SK-N-SH treated with all-trans-retinoic acid at 6 μM for 48 hours (cell line): ENCODE results near the gene MLXIP.
"Not testable (repeated sequence)": the region's sequence is repeated elsewhere in the genome, so short reads cannot be mapped to it uniquely, and the experiment has no call there.

ENCODE experiments used
- ATAC-seq: fragments of 200-7000 bp; cut with Tn5 transposase; 3 replicates; pipeline ENCODE4 v1.9.1; 2020; ENCODE audit warnings: mild to moderate bottlenecking, moderate library complexity
- ARNTL ChIP-seq: fragments of 450-650 bp; formaldehyde crosslinking; IDR thresholded peaks from 2 replicates; pipeline ENCODE4 v1.5.0; 2020; ENCODE audit warnings: low read depth, mild to moderate bottlenecking, moderate library complexity, borderline replicate concordance
- BACH2 ChIP-seq: fragments of 250-450 bp; sonication (Bioruptor Pico); IDR thresholded peaks from 2 replicates; pipeline ENCODE4 v1.9.0; 2021; ENCODE audit warnings: mild to moderate bottlenecking, borderline replicate concordance
- CSDC2 ChIP-seq: fragments of 250-450 bp; sonication (Bioruptor Pico); IDR thresholded peaks from 2 replicates; pipeline ENCODE4 v1.5.0; 2020; ENCODE audit warnings: mild to moderate bottlenecking, moderate library complexity
- CSRNP3 ChIP-seq: fragments of 250-450 bp; sonication (Bioruptor Pico); IDR thresholded peaks from 2 replicates; pipeline ENCODE4 v1.5.1; 2021; ENCODE audit warnings: mild to moderate bottlenecking, moderate library complexity
- GLIS3 ChIP-seq: fragments of 250-450 bp; sonication (Bioruptor Pico); IDR thresholded peaks from 2 replicates; pipeline ENCODE4 v1.5.0; 2020; ENCODE audit warnings: mild to moderate bottlenecking, moderate library complexity
- ISL1 ChIP-seq: fragments of 250-450 bp; sonication (Bioruptor Pico); IDR thresholded peaks from 2 replicates; pipeline ENCODE4 v2.1.2; 2022; ENCODE audit warnings: mild to moderate bottlenecking, moderate library complexity
- PATZ1 ChIP-seq: fragments of 250-450 bp; sonication (Bioruptor Pico); IDR thresholded peaks from 2 replicates; pipeline ENCODE4 v1.8.0; 2020; ENCODE audit warnings: mild to moderate bottlenecking, moderate library complexity, borderline replicate concordance
- POU6F1 ChIP-seq: fragments of 250-450 bp; sonication (Bioruptor Pico); IDR thresholded peaks from 2 replicates; pipeline ENCODE4 v1.8.0; 2021; ENCODE audit warnings: low read depth, mild to moderate bottlenecking, moderate library complexity, borderline replicate concordance
- PPARA ChIP-seq: fragments of 250-450 bp; sonication (Bioruptor Pico); IDR thresholded peaks from 2 replicates; pipeline ENCODE4 v1.5.0; 2020; ENCODE audit warnings: mild to moderate bottlenecking, borderline replicate concordance
- RARB ChIP-seq: fragments of 250-450 bp; sonication (Bioruptor Pico); IDR thresholded peaks from 2 replicates; pipeline ENCODE4 v1.8.0; 2021; ENCODE audit warnings: mild to moderate bottlenecking, moderate library complexity
- SNAI2 ChIP-seq: fragments of 250-450 bp; sonication (Bioruptor Pico); IDR thresholded peaks from 2 replicates; pipeline ENCODE4 v1.5.0; 2020; ENCODE audit warnings: mild to moderate bottlenecking, moderate library complexity
- TCF4 ChIP-seq: fragments of 250-450 bp; sonication (Bioruptor Pico); IDR thresholded peaks from 2 replicates; pipeline ENCODE4 v1.8.0; 2021; ENCODE audit warnings: mild to moderate bottlenecking, moderate library complexity, borderline replicate concordance
- TOX ChIP-seq: fragments of 250-450 bp; sonication (Bioruptor Pico); IDR thresholded peaks from 2 replicates; pipeline ENCODE4 v1.8.0; 2021; ENCODE audit warnings: mild to moderate bottlenecking, moderate library complexity, borderline replicate concordance
- ZC3H10 ChIP-seq: fragments of 250-450 bp; sonication (Bioruptor Pico); IDR thresholded peaks from 2 replicates; pipeline ENCODE4 v1.5.1; 2021; ENCODE audit warnings: mild to moderate bottlenecking, moderate library complexity
- ZFP3 ChIP-seq: fragments of 250-450 bp; sonication (Bioruptor Pico); IDR thresholded peaks from 2 replicates; pipeline ENCODE4 v1.5.0; 2020; ENCODE audit warnings: mild to moderate bottlenecking, moderate library complexity
- ZFP30 ChIP-seq: fragments of 450-650 bp; formaldehyde crosslinking; IDR thresholded peaks from 2 replicates; pipeline ENCODE4 v1.5.0; 2022; ENCODE audit warnings: mild to moderate bottlenecking, moderate library complexity
- ZNF70 ChIP-seq: fragments of 450-650 bp; formaldehyde crosslinking; IDR thresholded peaks from 2 replicates; pipeline ENCODE4 v1.5.0; 2020; ENCODE audit warnings: mild to moderate bottlenecking, moderate library complexity
- ZNF8 ChIP-seq: fragments of 450-650 bp; formaldehyde crosslinking; IDR thresholded peaks from 2 replicates; pipeline ENCODE4 v1.5.0; 2020; ENCODE audit warnings: mild to moderate bottlenecking, moderate library complexity
- TF ChIP-seq, protein P1 (sequence below): fragments of 250-450 bp; sonication (Bioruptor Pico); IDR thresholded peaks from 2 replicates; pipeline ENCODE4 v1.5.1; 2020; ENCODE audit warnings: low read depth, mild to moderate bottlenecking, moderate library complexity

MLXIP gene

DNA sequence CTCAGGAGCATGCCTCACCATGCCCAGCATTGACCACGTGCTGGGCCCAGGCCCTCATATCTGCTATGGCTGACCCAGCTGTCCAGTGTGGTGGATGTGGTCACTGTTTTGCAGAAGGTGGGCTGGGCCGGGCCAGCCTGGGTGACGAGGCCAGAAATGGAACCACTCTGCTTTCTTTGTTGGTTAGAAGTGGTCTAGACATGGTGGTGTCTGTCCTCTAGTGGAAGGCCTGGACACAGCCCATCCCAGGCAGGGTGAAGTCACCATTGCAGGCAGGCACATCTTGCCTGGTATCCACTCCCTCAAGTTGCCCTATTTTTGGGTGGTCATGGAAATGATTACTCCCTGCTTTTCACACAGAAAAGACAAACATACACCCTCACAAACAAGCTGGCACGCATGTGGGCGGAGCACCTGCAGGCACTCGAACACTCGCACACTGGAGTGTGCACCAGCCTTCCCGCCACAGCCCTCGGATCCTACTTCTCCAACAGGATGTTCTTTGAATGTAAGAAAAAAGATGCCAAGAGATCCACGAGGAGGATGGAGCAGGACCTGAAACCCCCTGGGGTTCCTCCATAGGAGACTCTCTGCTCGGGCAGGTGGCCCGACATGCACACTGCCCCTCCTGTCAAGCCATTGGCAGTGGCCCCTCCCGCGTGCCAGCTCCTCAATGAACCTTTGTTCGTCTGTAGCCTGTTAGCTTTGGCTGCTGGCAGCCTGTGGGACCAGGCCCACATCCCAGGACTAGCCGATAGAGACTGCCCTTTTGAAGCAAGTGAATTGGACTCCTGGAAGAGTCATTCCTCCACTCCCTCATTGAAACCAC lies 38.4 kb downstream of the MLXIP start:
- TF ChIP-seq POU6F1 (CRISPR knock-in tag), result no peak
- no peak for TF ChIP-seq RARB (CRISPR knock-in tag)
- TF ChIP-seq PPARA (CRISPR knock-in tag), result no peak
- TF ChIP-seq, protein P1, sequence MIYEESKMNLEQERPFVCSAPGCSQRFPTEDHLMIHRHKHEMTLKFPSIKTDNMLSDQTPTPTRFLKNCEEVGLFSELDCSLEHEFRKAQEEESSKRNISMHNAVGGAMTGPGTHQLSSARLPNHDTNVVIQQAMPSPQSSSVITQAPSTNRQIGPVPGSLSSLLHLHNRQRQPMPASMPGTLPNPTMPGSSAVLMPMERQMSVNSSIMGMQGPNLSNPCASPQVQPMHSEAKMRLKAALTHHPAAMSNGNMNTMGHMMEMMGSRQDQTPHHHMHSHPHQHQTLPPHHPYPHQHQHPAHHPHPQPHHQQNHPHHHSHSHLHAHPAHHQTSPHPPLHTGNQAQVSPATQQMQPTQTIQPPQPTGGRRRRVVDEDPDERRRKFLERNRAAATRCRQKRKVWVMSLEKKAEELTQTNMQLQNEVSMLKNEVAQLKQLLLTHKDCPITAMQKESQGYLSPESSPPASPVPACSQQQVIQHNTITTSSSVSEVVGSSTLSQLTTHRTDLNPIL (CRISPR knock-in tag), result no peak
- TF ChIP-seq ZNF70, result no peak
- TF ChIP-seq GLIS3 (CRISPR knock-in tag), result no peak
- TF ChIP-seq BACH2, result no peak
- TF ChIP-seq ISL1 (CRISPR knock-in tag), result no peak
- no peak for TF ChIP-seq CSDC2
- no peak for TF ChIP-seq ZNF8 (CRISPR knock-in tag)
- TF ChIP-seq SNAI2, result no peak
- no peak for ATAC-seq

GRCh38 chr12:122117979-122118378 lies 39.4 kb downstream of the MLXIP start:
- no peak for ATAC-seq
- TF ChIP-seq PPARA (CRISPR knock-in tag) (no peak), RARB (CRISPR knock-in tag) (no peak), ZFP3 (CRISPR knock-in tag) (no peak), SNAI2 (no peak), TCF4 (CRISPR knock-in tag) (no peak), ZFP30 (no peak), ZNF8 (CRISPR knock-in tag) (no peak), TOX (CRISPR knock-in tag) (no peak), ISL1 (CRISPR knock-in tag) (no peak), ARNTL (CRISPR knock-in tag) (no peak), CSRNP3 (CRISPR knock-in tag) (no peak), PATZ1 (CRISPR knock-in tag) (no peak), ZC3H10 (CRISPR knock-in tag) (no peak), GLIS3 (CRISPR knock-in tag) (no peak), BACH2 (no peak)
- TF ChIP-seq, protein P1 (CRISPR knock-in tag), result no peak

DNA sequence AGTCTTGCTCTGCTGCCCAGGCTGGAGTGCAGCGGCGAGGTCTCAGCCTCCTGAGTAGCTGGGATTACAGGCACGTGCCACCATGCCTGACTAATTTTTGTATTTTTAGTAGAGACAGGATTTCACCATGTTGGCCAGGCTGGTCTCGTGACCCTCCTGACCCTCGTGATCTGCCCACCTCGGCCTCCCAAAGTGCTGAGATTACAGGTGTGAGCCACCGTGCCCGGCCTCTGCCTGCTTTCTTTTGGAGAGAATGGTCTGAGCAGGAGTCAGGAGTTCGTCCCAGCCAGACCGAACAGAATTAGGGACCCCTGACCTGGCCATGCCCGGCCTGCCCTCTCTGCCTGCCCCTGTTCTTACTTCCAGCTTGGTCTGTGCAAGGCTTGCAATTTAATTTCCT lies 42.8 kb downstream of the MLXIP start:
- ATAC-seq, result not testable (repeated sequence)

DNA sequence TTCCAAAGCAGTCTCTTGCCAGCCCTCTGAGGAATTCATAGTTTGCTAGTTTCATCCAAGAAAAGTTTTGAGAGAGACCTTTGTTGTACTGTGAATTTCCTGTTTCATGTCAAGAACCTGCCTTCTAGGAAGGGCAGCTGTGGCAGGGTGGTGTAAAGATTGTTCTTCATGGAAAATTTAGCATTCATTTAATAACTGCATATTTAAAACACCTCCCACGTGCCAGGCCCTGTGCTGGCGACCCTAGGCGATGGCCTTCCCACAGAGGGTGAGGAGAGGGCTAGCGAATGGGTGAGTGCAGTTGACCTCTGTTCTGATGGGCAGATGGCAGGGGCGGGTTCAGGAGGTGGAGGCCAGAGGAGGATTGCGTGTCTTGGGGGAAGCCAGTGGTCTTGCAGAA lies 43.2 kb downstream of the MLXIP start:
- ATAC-seq, result no peak
- TF ChIP-seq PPARA (CRISPR knock-in tag) (no peak), PATZ1 (CRISPR knock-in tag) (no peak), ARNTL (CRISPR knock-in tag) (no peak)
